CD14-positive monocyte (primary cell): ENCODE data around the gene BMPER. TPM values are rescaled to one million over a fixed set of nuclear protein-coding genes. Genes with fewer than 3 reads are reported as not detected.

Source experiments
- DNase-seq, 3 donors: peaks; one replicate each; pipeline ENCODE4 v3.0.0-alpha.2; 2011 to 2022
- H2AFZ ChIP-seq: 2 replicates; pipeline ENCODE4 v1.6.0; 2012; ENCODE audit warnings: mild to moderate bottlenecking, low read depth, low read length, inconsistent platforms; ENCODE audit not compliant: insufficient read depth, poor library complexity, severe bottlenecking
- H3K27ac ChIP-seq, 2 donors: 1 replicate in 1 of 2; 2 replicates in 1 of 2; pipeline ENCODE4 v1.5.1; 2012 to 2013; ENCODE audit warnings: low read length in 2 of 2, control low read depth in 1 of 2, inconsistent platforms in 1 of 2, low read depth in 1 of 2, mild to moderate bottlenecking in 1 of 2
- H3K27me3 ChIP-seq, 2 donors: one replicate each; pipeline versions ENCODE4 v1.6.0 to v1.6.1; 2011 to 2013; ENCODE audit warnings: low read length in 2 of 2; ENCODE audit not compliant: control insufficient read depth in 2 of 2, insufficient read depth in 2 of 2
- H3K36me3 ChIP-seq, 2 donors: replicated peaks in 1 of 2; 1 replicate in 1 of 2; 2 replicates in 1 of 2; pipeline versions ENCODE4 v1.5.1 to v1.6.1; 2012 to 2013; ENCODE audit warnings: low read length in 2 of 2, control low read depth in 1 of 2, inconsistent platforms in 1 of 2, mild to moderate bottlenecking in 1 of 2; ENCODE audit not compliant: insufficient read depth in 2 of 2, control insufficient read depth in 1 of 2
- H3K4me1 ChIP-seq, 2 donors: 1 replicate in 1 of 2; 2 replicates in 1 of 2; pipeline versions ENCODE4 v1.5.1 to v1.6.1; 2012 to 2013; ENCODE audit warnings: low read length in 2 of 2, control low read depth in 1 of 2, inconsistent platforms in 1 of 2, mild to moderate bottlenecking in 1 of 2, moderate library complexity in 1 of 2; ENCODE audit not compliant: insufficient read depth in 2 of 2, control insufficient read depth in 1 of 2
- H3K4me2 ChIP-seq: replicated peaks from 2 replicates; pipeline ENCODE3; 2012; ENCODE audit warnings: low read length, moderate library complexity, mild to moderate bottlenecking; ENCODE audit not compliant: poor library complexity, severe bottlenecking; ENCODE audit errors: extremely low read depth
- H3K4me3 ChIP-seq, 3 experiments: fragments of 200-600 bp in 1 of 3; sonication (generic) in 1 of 3; replicated peaks in 1 of 3; 1 replicate in 2 of 3; 2 replicates in 1 of 3; pipeline ENCODE4 v1.5.1; 2011 to 2013; ENCODE audit warnings: low read length in 3 of 3, mild to moderate bottlenecking in 3 of 3, control low read depth in 2 of 3, low read depth in 2 of 3, inconsistent platforms in 1 of 3, moderate library complexity in 1 of 3
- H3K79me2 ChIP-seq: 2 replicates; pipeline ENCODE4 v1.6.0; 2012; ENCODE audit warnings: mild to moderate bottlenecking, control low read depth, inconsistent platforms, low read length, moderate library complexity; ENCODE audit not compliant: insufficient read depth
- H3K9ac ChIP-seq: 2 replicates; pipeline ENCODE4 v1.6.0; 2017; ENCODE audit warnings: low read length, mild to moderate bottlenecking; ENCODE audit not compliant: insufficient read depth, poor library complexity, severe bottlenecking
- H3K9me3 ChIP-seq, 2 donors: replicated peaks in 1 of 2; 1 replicate in 1 of 2; 2 replicates in 1 of 2; pipeline versions ENCODE4 v1.5.1 to v1.6.1; 2012 to 2013; ENCODE audit warnings: low read length in 2 of 2, control low read depth in 1 of 2; ENCODE audit not compliant: control insufficient read depth in 1 of 2, insufficient read depth in 1 of 2
- H4K20me1 ChIP-seq: 2 replicates; pipeline ENCODE4 v1.6.0; 2012; ENCODE audit warnings: mild to moderate bottlenecking, low read length, control low read depth, moderate library complexity; ENCODE audit not compliant: insufficient read depth
- H3K27ac Mint-ChIP-seq, 7 donors: one replicate each; pipeline ENCODE4 v1.8.0; 2020; ENCODE audit warnings: mild to moderate bottlenecking in 7 of 7, mixed read lengths in 7 of 7, moderate library complexity in 6 of 7, inconsistent platforms in 2 of 7
- H3K27me3 Mint-ChIP-seq, 3 donors: one replicate each; pipeline ENCODE4 v1.8.0; 2021 to 2022; ENCODE audit warnings: low read depth in 3 of 3, mild to moderate bottlenecking in 3 of 3, mixed read lengths in 3 of 3, moderate library complexity in 3 of 3, inconsistent platforms in 1 of 3
- H3K36me3 Mint-ChIP-seq, 2 donors: one replicate each; pipeline ENCODE4 v1.8.0; 2020; ENCODE audit warnings: mixed read lengths in 2 of 2, inconsistent platforms in 1 of 2, mild to moderate bottlenecking in 1 of 2
- H3K4me1 Mint-ChIP-seq: one replicate; pipeline ENCODE4 v1.8.0; 2020; ENCODE audit warnings: mild to moderate bottlenecking, mixed read lengths
- H3K4me3 Mint-ChIP-seq, 2 donors: one replicate each; pipeline ENCODE4 v1.8.0; 2020; ENCODE audit warnings: mild to moderate bottlenecking in 2 of 2, mixed read lengths in 2 of 2, moderate library complexity in 1 of 2
- H3K9me3 Mint-ChIP-seq, 7 donors: one replicate each; pipeline ENCODE4 v1.8.0; 2020 to 2022; ENCODE audit warnings: mixed read lengths in 7 of 7, mild to moderate bottlenecking in 6 of 7, moderate library complexity in 6 of 7, inconsistent platforms in 2 of 7
- CTCF ChIP-seq: fragments of 200-600 bp; IDR thresholded peaks from one replicate; pipeline ENCODE4 v1.8.0; 2022; ENCODE audit warnings: antibody characterized with exemption, mild to moderate bottlenecking
- WGBS: methylation state at CpG from one replicate; pipeline ENCODE4 v1.1.5; 2013; ENCODE audit warnings: missing lambda C conversion rate; ENCODE audit not compliant: insufficient coverage; 5-methylcytosine and 5-hydroxymethylcytosine counted together
- intact Hi-C, 2 donors: fragments of 100-400 bp; cut with micrococcal nuclease; formaldehyde crosslinking; loops; one replicate each; pipeline versions ENCODE4 v1.15.0 to v1.15.1; 2023
- polyA plus RNA-seq, 3 donors: library from polyadenylated mRNA; depleted of rRNA in 1 of 3; unstranded in 2 of 3; stranded (reverse) in 1 of 3; fragments of 300-500 nt in 2 of 3; fragments of >200 nt in 1 of 3; fragmentation: Illumina TruSeq in 2 of 3; gene quantifications; 1 replicate in 2 of 3; 2 replicates in 1 of 3; pipeline ENCODE4 v1.2.3, GENCODE V29; 2012 to 2021

Gene BMPER
- polyA plus RNA-seq, 3 donors, result not detected

GRCh38 chr7:34087892-34088891 is 182.9 kb downstream of the BMPER start:
- peaks cover 0 to 2% (median 0%) of the 10 kb centered on the region in 3 donors for H3K27me3 Mint-ChIP-seq
- no peaks in the 10 kb centered on the region for H3K4me1 Mint-ChIP-seq
- Histone ChIP-seq H3K4me2 (no peak overlapping the region), H4K20me1 (no peaks in the 10 kb centered on the region), H3K27me3 (no peaks in the 10 kb centered on the region), H3K4me3 (no peak overlapping the region), H2AFZ (no peak overlapping the region), H3K9me3 (peaks cover 0 to 3% of the 10 kb centered on the region in 2 donors), H3K79me2 (no peaks in the 10 kb centered on the region), H3K9ac (no peak overlapping the region), H3K27ac (no peak overlapping the region), H3K36me3 (no peaks in the 10 kb centered on the region), H3K4me1 (no peaks in the 10 kb centered on the region)
- DNase-seq, result no peak
- intact Hi-C loops, result no loop called here
- H3K27ac Mint-ChIP-seq, result no peak overlapping the region
- no peak overlapping the region for H3K4me3 Mint-ChIP-seq
- 90% methylated on average over 7 of the region's 10 CpGs for WGBS
- no peak for TF ChIP-seq CTCF
- no peaks in the 10 kb centered on the region for H3K36me3 Mint-ChIP-seq
- H3K9me3 Mint-ChIP-seq, result peaks cover 0 to 16% (median 4%) of the 10 kb centered on the region in 7 donors

DNA sequence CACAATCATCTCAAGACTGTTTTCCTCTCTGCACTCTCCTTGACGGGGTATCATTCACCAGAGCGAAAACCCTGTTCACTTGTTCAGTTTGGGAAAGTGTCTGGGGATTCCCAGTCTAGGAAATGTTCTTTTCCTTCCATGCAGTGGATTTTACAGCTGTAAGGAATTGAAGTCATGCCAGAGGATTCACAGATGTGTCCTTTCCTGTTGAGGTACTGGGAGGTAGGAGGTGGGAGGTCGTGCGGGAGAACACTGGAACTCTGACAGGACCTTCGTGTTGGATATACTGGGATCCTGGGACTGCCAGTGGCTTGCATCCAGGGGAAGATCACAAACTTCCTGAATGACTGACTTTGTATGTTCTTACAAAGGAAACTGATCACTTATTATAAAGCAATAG is 185.5 kb downstream of the BMPER start:
- Histone ChIP-seq H3K36me3 (no peaks in the 10 kb centered on the region), H4K20me1 (no peaks in the 10 kb centered on the region), H2AFZ (no peak overlapping the region), H3K4me2 (no peak overlapping the region), H3K27me3 (no peaks in the 10 kb centered on the region), H3K9ac (no peak overlapping the region), H3K79me2 (no peaks in the 10 kb centered on the region), H3K4me3 (no peak overlapping the region), H3K9me3 (peaks cover 0 to 6% of the 10 kb centered on the region in 2 donors), H3K27ac (no peak overlapping the region), H3K4me1 (no peaks in the 10 kb centered on the region)
- Mint-ChIP-seq H3K4me1 (no peaks in the 10 kb centered on the region), H3K4me3 (no peak overlapping the region), H3K27me3 (peaks cover 0 to 2% (median 0%) of the 10 kb centered on the region in 3 donors), H3K36me3 (no peaks in the 10 kb centered on the region), H3K27ac (no peak overlapping the region), H3K9me3 (peaks cover 0 to 6% (median 3%) of the 10 kb centered on the region in 7 donors)
- no peak for DNase-seq
- intact Hi-C loops, result no loop called here
- WGBS, result no CpG with 5 or more reads among the region's 5 CpGs
- TF ChIP-seq CTCF, result no peak
